ENCODE data around the gene ULK4.

The ULK4 gene

GRCh38 chr3:41250825-41251224 lies 711.1 kb downstream of the ULK4 start:
- TF ChIP-seq CTCF (IDR thresholded peaks at IDR 0.05; ENCODE audit: insufficient read depth, low read depth, low read length, missing control alignments) = no peak
- DNase-seq (ENCODE audit: low read depth) = no peak
- H3K4me3 ChIP-seq (ENCODE audit: low read depth, low read length) = no peak overlapping the region

- no peak for DNase-seq (ENCODE audit: low read depth)
- no peak for TF ChIP-seq CTCF (IDR thresholded peaks at IDR 0.05; ENCODE audit: insufficient read depth, low read depth, low read length, missing control alignments)
- H3K4me3 ChIP-seq (ENCODE audit: low read depth, low read length) = no peak overlapping the region
These were observed 712.6 kb downstream of the ULK4 start for GRCh38 chr3:41249318-41249717.

GRCh38 chr3:41248525-41248924 lies 713.4 kb downstream of the ULK4 start:
- TF ChIP-seq CTCF (IDR thresholded peaks at IDR 0.05; ENCODE audit: insufficient read depth, low read depth, low read length, missing control alignments) = no peak
- no peak overlapping the region for H3K4me3 ChIP-seq (ENCODE audit: low read depth, low read length)

GRCh38 chr3:41247055-41248004 lies 714.6 kb downstream of the ULK4 start:
- no peak for TF ChIP-seq CTCF (IDR thresholded peaks at IDR 0.05; ENCODE audit: insufficient read depth, low read depth, low read length, missing control alignments)
- no peak overlapping the region for H3K4me3 ChIP-seq (ENCODE audit: low read depth, low read length)
- DNase-seq (ENCODE audit: low read depth) = no peak

More at GRCh38 chr3:41248525-41248924, 713.4 kb downstream of the ULK4 start:
- DNase-seq (ENCODE audit: low read depth) = no peak

- TF ChIP-seq CTCF (IDR thresholded peaks at IDR 0.05; ENCODE audit: insufficient read depth, low read depth, low read length, missing control alignments) = no peak
- no peak for DNase-seq (ENCODE audit: low read depth)
- no peak overlapping the region for H3K4me3 ChIP-seq (ENCODE audit: low read depth, low read length)
These were observed 717.1 kb downstream of the ULK4 start for GRCh38 chr3:41244620-41245336.

- no peak for TF ChIP-seq CTCF (IDR thresholded peaks at IDR 0.05; ENCODE audit: insufficient read depth, low read depth, low read length, missing control alignments)
- no peak overlapping the region for H3K4me3 ChIP-seq (ENCODE audit: low read depth, low read length)
- DNase-seq (ENCODE audit: low read depth) = no peak
These were observed 718.7 kb downstream of the ULK4 start for GRCh38 chr3:41243183-41243582.
